Fibroblast of the aortic adventitia (primary cell): ENCODE measurements around the gene CARD10. TPM values are rescaled to one million over a fixed set of nuclear protein-coding genes. Genes with fewer than 3 reads are reported as not detected.

ENCODE experiments used
- DNase-seq: peaks from one replicate; pipeline ENCODE4 v3.0.0-alpha.2; 2010; ENCODE audit warnings: low read depth
- H3K4me3 ChIP-seq: 2 replicates; pipeline ENCODE4 v1.5.1; 2011; ENCODE audit warnings: low read depth, mild to moderate bottlenecking, control low read depth, low read length, moderate library complexity
- CTCF ChIP-seq: IDR thresholded peaks from 2 replicates; pipeline ENCODE4 v1.5.1; 2011; ENCODE audit warnings: mild to moderate bottlenecking, low read length, control low read depth, inconsistent platforms; ENCODE audit not compliant: insufficient read depth
- total RNA-seq: library from RNA; depleted of rRNA; stranded (reverse); fragments of >200 nt; gene quantifications from 2 replicates; pipeline ENCODE4 v1.2.3, GENCODE V29; 2012; ENCODE audit warnings: low replicate concordance

Gene CARD10
- total RNA-seq, 1 donor, result 13.1 TPM

GRCh38 chr22:37525746-37526350 is 6.6 kb upstream of the CARD10 start:
- TF ChIP-seq CTCF, result no peak
- no peak overlapping the region for H3K4me3 ChIP-seq
- DNase-seq, result no peak

GRCh38 chr22:37525073-37525745 is 6.0 kb upstream of the CARD10 start:
- DNase-seq, result peak; percentile 74
- TF ChIP-seq CTCF, result no peak
- H3K4me3 ChIP-seq, result no peak overlapping the region

GRCh38 chr22:37522482-37522881 is 3.3 kb upstream of the CARD10 start:
- no peak overlapping the region for H3K4me3 ChIP-seq
- TF ChIP-seq CTCF, result no peak
- no peak for DNase-seq

GRCh38 chr22:37521236-37521739 is 2.1 kb upstream of the CARD10 start:
- no peak for DNase-seq
- no peak overlapping the region for H3K4me3 ChIP-seq
- no peak for TF ChIP-seq CTCF

- DNase-seq, result no peak
- no peak for TF ChIP-seq CTCF
- no peak overlapping the region for H3K4me3 ChIP-seq
Measured at GRCh38 chr22:37520776-37521191, 1.6 kb upstream of the CARD10 start.

- peak overlapping the region; percentile 71 for H3K4me3 ChIP-seq
- no peak for DNase-seq
- TF ChIP-seq CTCF, result no peak
Measured at GRCh38 chr22:37518509-37519267, 527 bp downstream of the CARD10 start.
